Fibroblast of skin of right quadriceps (primary cell): ENCODE results near the gene PPP1CA.
"Not testable (repeated sequence)": the region's sequence is repeated elsewhere in the genome, so short reads cannot be mapped to it uniquely, and the experiment has no call there.

Experiments used
- DNase-seq: peaks from one replicate; pipeline ENCODE4 v3.0.0-alpha.2; 2013

PPP1CA gene

GRCh38 chr11:67434395-67434881 lies 32.8 kb upstream of the PPP1CA start:
- DNase-seq, result no peak

- no peak for DNase-seq
Measured at GRCh38 chr11:67433536-67434394, 32.1 kb upstream of the PPP1CA start.

DNA sequence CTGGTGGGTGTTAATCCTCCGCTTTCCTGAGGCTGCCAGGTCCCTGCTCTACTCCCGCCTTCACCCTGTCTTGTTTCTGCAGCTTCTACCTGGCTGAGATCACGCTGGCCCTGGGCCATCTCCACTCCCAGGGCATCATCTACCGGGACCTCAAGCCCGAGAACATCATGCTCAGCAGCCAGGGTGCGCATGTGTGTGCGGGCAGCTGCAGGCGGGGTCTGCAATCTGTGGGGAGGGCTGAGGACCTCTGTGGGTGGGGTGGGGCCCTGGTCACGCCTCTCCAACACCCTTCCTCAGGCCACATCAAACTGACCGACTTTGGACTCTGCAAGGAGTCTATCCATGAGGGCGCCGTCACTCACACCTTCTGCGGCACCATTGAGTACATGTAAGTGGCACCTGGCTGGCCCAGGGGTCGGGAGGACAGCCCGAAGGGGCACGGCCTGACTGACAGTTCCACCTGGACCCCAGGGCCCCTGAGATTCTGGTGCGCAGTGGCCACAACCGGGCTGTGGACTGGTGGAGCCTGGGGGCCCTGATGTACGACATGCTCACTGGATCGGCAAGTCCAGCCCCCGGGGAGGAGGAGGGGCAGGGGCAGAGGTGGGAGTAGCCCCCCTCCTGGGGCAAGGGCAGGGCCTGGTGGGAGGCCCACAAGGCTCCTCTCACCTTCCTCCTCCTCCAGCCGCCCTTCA lies 31.1 kb upstream of the PPP1CA start:
- DNase-seq, result no peak

GRCh38 chr11:67431346-67432249 lies 29.9 kb upstream of the PPP1CA start:
- DNase-seq, result no peak

- DNase-seq, result no peak
Measured at GRCh38 chr11:67429722-67430121, 28.1 kb upstream of the PPP1CA start.

DNA sequence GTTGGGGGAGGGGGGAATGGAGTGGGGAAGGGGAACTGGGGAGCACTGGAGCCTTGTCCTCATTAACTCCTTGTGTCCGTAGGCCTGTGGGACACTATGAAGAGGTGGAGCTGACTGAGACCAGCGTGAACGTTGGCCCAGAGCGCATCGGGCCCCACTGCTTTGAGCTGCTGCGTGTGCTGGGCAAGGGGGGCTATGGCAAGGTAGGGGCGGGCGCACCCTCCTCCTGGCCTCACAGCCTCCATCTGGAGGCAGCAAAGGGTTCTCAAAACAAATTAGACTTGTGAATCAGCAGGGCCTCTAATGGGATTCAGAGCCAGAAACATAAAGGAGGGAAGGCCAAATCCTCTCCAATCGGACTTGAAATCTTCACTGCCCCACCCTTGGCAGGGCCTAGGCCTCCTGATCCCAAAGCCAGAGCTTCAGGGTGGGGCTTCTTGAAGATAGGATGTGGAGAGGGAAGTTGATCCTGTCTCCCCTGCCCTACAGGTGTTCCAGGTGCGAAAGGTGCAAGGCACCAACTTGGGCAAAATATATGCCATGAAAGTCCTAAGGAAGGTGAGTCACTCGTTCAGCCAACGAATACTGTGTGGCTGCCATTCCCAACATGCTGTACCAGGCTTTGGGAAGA lies 27.5 kb upstream of the PPP1CA start:
- no peak for DNase-seq

DNA sequence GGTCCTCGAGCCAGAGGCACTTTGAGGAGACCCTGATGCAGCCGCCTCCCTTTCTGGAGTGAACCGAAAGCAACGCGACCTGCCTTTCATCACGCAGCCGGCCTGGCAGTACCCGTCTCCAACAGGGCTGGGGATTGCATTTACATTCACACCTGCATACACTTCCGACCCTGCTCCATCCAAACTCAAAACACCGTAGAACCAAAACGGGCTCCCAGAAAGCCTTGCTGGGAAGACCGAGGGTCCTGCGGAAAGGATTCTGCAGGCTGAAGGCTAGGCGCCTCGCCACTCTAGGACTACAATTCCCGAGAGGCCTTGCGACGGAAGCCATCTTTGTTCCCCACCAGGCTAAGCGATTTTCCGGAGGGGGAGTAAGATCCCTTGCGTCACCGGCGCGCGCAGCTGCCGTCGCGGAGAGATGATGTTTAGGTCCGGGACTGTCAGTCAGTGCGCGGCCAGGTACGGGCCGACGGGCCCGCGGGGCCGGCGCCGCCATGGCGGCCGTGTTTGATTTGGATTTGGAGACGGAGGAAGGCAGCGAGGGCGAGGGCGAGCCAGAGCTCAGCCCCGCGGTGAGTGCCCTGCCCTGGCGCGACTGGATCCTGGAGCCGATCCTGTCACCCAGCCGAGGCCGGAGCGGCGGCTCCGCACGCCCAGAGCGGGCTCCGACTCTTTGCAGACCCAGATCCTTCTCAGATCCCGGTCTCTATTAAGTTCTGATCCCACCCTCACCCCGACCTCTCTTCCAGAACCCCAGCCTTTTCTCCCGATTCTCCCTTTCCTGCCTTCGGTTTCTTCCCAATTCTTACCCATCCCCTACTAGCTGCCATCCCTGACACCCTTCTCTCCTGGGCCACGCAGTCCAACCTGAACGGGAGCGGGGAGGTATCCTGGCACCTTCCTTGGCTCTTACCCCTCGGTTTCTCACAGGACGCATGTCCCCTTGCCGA lies 26.7 kb upstream of the PPP1CA start, which contains the start of gene RPS6KB2:
RPS6KB2 (plus strand) TSS at position 443 of the 950 bp plus-strand sequence; CDS start at position 495, 52 bp downstream.
- peak; percentile 96 for DNase-seq

- not testable (repeated sequence) for DNase-seq
Measured at GRCh38 chr11:67427364-67427859, 25.8 kb upstream of the PPP1CA start.

GRCh38 chr11:67423891-67424613 lies 22.4 kb upstream of the PPP1CA start:
- no peak for DNase-seq

DNA sequence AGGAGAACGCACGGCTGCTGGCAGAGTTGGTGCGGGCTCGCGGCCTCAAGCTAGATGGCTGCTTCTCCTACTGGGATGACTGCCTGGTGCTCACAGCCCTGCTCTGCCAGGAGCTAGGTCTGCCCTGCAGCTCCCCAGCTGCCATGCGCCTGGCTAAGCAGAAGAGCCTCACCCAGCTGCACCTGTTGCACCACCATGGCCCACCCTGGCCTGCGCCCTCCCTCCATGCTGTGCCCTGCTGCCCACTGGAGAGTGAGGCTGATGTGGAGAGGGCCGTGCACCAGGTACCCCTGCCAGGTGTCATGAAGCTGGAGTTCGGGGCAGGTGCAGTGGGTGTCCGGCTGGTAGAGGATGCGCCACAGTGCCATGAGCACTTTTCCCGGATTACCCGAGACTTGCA lies 21.8 kb upstream of the PPP1CA start:
- DNase-seq, result no peak

GRCh38 chr11:67422891-67423290 lies 21.2 kb upstream of the PPP1CA start:
- no peak for DNase-seq

DNA sequence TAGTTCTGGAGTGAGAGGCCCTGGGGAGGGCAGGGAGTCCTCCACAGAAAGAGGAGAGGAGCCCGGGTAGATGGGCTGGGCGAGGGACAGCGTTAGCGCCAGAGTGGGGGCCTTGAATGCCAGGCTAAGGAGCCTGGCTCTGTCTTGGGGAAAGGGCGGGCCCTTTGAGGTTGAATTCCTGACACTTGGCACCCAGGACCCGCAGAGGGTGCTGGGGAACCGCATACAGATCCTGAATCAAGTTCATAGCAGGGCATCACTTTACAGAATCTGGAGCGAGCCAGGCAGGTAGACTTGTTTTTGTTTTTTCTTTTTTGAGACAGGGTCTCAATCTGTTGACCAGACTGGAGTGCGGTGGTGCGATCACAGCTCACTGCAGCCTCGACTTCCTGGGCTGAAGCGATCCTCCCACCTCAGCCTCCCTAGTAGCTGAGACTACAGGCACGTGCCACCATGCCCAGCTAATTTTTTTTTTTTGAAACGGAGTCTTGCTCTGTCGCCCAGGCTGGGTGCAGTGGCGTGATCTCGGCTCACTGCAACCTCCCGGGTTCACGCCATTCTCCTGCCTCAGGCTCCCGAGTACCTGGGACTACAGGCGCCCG lies 19.9 kb upstream of the PPP1CA start:
- no peak for DNase-seq

GRCh38 chr11:67420646-67421429 lies 19.2 kb upstream of the PPP1CA start:
- peak; percentile 91 for DNase-seq

- no peak for DNase-seq
Measured at GRCh38 chr11:67420147-67420645, 18.5 kb upstream of the PPP1CA start.

DNA sequence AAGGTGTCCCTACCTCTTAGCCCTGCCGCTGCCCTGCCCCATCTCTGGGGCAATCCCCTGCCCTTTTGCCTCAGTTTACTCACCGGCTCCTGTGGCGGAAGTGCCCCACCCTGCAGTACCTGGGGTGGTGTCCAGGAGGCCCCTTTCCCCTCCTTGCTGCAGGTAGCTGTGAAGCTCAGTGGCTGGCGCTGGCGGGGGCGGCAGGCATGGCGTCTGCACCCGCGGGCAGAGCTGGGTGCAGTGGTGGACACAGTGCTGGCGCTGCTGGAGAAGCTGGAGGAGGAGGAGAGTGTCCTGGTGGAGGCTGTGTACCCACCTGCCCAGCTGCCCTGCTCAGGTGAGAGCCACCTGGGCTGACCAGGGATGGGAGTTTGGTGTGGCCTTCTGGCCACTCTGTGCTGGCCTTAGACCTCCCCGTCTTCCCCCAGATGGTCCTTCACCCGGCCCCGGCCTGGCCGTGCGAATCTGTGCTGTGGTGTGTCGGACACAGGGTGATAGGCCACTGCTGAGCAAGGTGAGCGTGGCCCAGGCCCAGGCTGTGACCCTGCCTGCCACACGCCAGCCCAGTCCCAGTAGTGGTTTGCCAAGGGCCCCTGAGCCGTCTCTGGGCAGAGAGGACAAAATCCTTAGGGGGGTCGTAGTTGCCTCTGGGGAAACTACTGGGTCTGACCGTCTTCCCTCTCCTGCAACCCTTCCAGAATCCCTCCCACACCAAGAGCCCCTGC lies 17.8 kb upstream of the PPP1CA start:
- no peak for DNase-seq

DNA sequence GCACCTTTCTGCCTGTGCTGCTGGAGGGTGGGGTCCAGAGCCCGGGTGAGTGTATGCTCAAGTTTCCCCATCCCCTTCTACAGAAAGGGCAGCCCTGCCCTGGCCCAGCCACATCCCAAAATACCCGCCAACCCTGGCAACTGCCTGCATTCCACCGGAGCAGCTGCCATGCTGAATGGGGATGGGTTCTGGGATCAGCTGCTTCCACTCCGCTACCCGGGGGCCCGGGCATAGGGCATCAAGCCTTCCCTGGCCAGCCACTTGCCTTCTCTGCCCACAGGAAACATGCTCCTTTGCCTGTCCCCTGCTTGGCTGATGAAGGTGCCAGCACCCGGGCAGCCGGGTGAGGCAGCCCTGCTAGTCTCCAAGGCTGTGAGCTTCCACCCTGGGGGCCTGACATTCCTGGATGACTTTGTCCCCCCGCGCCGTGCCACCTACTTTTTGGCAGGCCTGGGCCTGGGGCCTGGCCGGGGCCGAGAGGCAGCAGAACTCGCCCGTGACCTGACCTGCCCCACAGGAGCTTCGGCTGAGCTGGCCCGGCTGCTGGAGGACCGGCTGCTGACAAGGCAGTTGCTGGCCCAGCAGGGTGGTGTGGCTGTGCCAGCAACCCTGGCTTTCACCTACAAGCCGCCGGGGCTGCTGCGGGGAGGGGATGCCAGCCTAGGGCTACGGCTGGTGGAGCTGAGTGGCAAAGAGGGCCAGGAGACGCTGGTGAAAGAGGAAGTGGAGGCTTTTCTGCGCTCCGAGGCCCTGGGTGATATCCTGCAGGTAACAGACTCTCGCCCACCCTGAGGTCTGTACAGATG lies 17.0 kb upstream of the PPP1CA start:
- DNase-seq, result no peak

GRCh38 chr11:67417425-67417824 lies 15.8 kb upstream of the PPP1CA start:
- no peak for DNase-seq
